Muscle of leg (tissue), 11 donors: ENCODE measurements around the gene CTBP2. TPM values are rescaled to one million over a fixed set of nuclear protein-coding genes. Genes with fewer than 3 reads are reported as not detected.

Experiments used
- DNase-seq: peaks from one replicate; pipeline ENCODE4 v3.0.0; 2013
- H3K27ac ChIP-seq: one replicate; pipeline ENCODE4 v1.5.1; 2013; ENCODE audit warnings: mild to moderate bottlenecking, low read length, control low read depth
- H3K27me3 ChIP-seq: one replicate; pipeline ENCODE4 v1.6.1; 2013; ENCODE audit warnings: low read length; ENCODE audit not compliant: control insufficient read depth, insufficient read depth
- H3K36me3 ChIP-seq: one replicate; pipeline ENCODE4 v1.6.1; 2013; ENCODE audit warnings: low read length; ENCODE audit not compliant: control insufficient read depth, insufficient read depth
- H3K4me1 ChIP-seq: one replicate; pipeline ENCODE4 v1.6.1; 2013; ENCODE audit warnings: low read length; ENCODE audit not compliant: control insufficient read depth, insufficient read depth
- H3K4me3 ChIP-seq: one replicate; pipeline ENCODE4 v1.5.1; 2013; ENCODE audit warnings: low read length, control low read depth
- H3K9me3 ChIP-seq: replicated peaks from 2 replicates; pipeline ENCODE4 v1.6.1; 2013; ENCODE audit warnings: low read depth, low read length; ENCODE audit not compliant: control insufficient read depth
- WGBS: methylation state at CpG from one replicate; pipeline ENCODE4 v1.1.5; 2013; ENCODE audit warnings: missing lambda C conversion rate; ENCODE audit not compliant: insufficient coverage; 5-methylcytosine and 5-hydroxymethylcytosine counted together
- polyA plus RNA-seq, 8 donors: library from polyadenylated mRNA; unstranded; fragments of 120-200 nt; gene quantifications; one replicate each; pipeline versions ENCODE4 v1.2.1 to v1.2.3, GENCODE V29; 2013; ENCODE audit warnings: inconsistent platforms in 1 of 8, low replicate concordance in 1 of 8; ENCODE audit not compliant: insufficient read length in 8 of 8, insufficient read depth in 1 of 8
- total RNA-seq: library from RNA; stranded (reverse); fragments of 120-200 nt; gene quantifications from one replicate; pipeline ENCODE4 v1.2.4, GENCODE V29; 2013

CTBP2 gene
- total and polyA plus RNA-seq, 9 donors, result 32.4 to 50.2 (median 41.0) TPM

GRCh38 chr10:125160856-125161706 is 718 bp upstream of the CTBP2 start:
- Histone ChIP-seq H3K4me1 (peaks cover 19% of the 10 kb centered on the region), H3K4me3 (peak overlapping the region; percentile 69), H3K36me3 (no peaks in the 10 kb centered on the region), H3K27ac (peak overlapping the region; percentile 97), H3K27me3 (peaks cover 2% of the 10 kb centered on the region), H3K9me3 (no peaks in the 10 kb centered on the region)
- WGBS, result under 1% methylated on average over 48 of the region's 76 CpGs
- DNase-seq, result peak; percentile 96

- H3K9me3 ChIP-seq, result no peaks in the 10 kb centered on the region
- H3K27me3 ChIP-seq, result peaks cover 2% of the 10 kb centered on the region
- H3K4me3 ChIP-seq, result peak overlapping the region; percentile 64
- H3K27ac ChIP-seq, result peak overlapping the region; percentile 91
- DNase-seq, result peak; percentile 62
- no peaks in the 10 kb centered on the region for H3K36me3 ChIP-seq
- under 1% methylated on average over 53 of the region's 66 CpGs for WGBS
- peaks cover 31% of the 10 kb centered on the region for H3K4me1 ChIP-seq
Measured at GRCh38 chr10:125159486-125159931, 854 bp downstream of the CTBP2 start.

- H3K4me1 ChIP-seq, result peaks cover 36% of the 10 kb centered on the region
- H3K9me3 ChIP-seq, result no peaks in the 10 kb centered on the region
- peak overlapping the region; percentile 91 for H3K27ac ChIP-seq
- DNase-seq, result peak; percentile 89
- under 1% methylated on average over 58 of the region's 115 CpGs for WGBS
- H3K36me3 ChIP-seq, result no peaks in the 10 kb centered on the region
- peak overlapping the region; percentile 67 for H3K4me3 ChIP-seq
- peaks cover 2% of the 10 kb centered on the region for H3K27me3 ChIP-seq
Measured at GRCh38 chr10:125158601-125159485, 1.5 kb downstream of the CTBP2 start.

GRCh38 chr10:125158275-125158600 is 2.1 kb downstream of the CTBP2 start:
- Histone ChIP-seq H3K4me1 (peaks cover 42% of the 10 kb centered on the region), H3K9me3 (no peaks in the 10 kb centered on the region), H3K27ac (peak overlapping the region; percentile 88), H3K36me3 (no peaks in the 10 kb centered on the region), H3K4me3 (peak overlapping the region; percentile 67), H3K27me3 (peaks cover 2% of the 10 kb centered on the region)
- no CpG with 5 or more reads among the region's 7 CpGs for WGBS
- DNase-seq, result no peak

- Histone ChIP-seq H3K27ac (peak overlapping the region; percentile 88), H3K4me3 (peak overlapping the region; percentile 67), H3K36me3 (no peaks in the 10 kb centered on the region), H3K27me3 (peaks cover under 1% of the 10 kb centered on the region), H3K9me3 (no peaks in the 10 kb centered on the region), H3K4me1 (peaks cover 49% of the 10 kb centered on the region)
- DNase-seq, result no peak
- WGBS, result no CpG with 5 or more reads among the region's 3 CpGs
Measured at GRCh38 chr10:125157505-125157904, 2.9 kb downstream of the CTBP2 start.

- H3K27ac ChIP-seq, result peak overlapping the region; percentile 30
- H3K36me3 ChIP-seq, result no peaks in the 10 kb centered on the region
- H3K9me3 ChIP-seq, result no peaks in the 10 kb centered on the region
- no CpG with 5 or more reads among the region's 13 CpGs for WGBS
- H3K4me1 ChIP-seq, result peaks cover 50% of the 10 kb centered on the region
- H3K4me3 ChIP-seq, result no peak overlapping the region
- no peaks in the 10 kb centered on the region for H3K27me3 ChIP-seq
- DNase-seq, result no peak
Measured at GRCh38 chr10:125156739-125157480, 3.5 kb downstream of the CTBP2 start.

- DNase-seq, result no peak
- no peak overlapping the region for H3K4me3 ChIP-seq
- H3K27ac ChIP-seq, result peak overlapping the region; percentile 4
- peaks cover 52% of the 10 kb centered on the region for H3K4me1 ChIP-seq
- no peaks in the 10 kb centered on the region for H3K27me3 ChIP-seq
- peaks cover 3% of the 10 kb centered on the region for H3K36me3 ChIP-seq
- no CpG with 5 or more reads among the region's 3 CpGs for WGBS
- no peaks in the 10 kb centered on the region for H3K9me3 ChIP-seq
Measured at GRCh38 chr10:125156196-125156595, 4.2 kb downstream of the CTBP2 start.

GRCh38 chr10:125155101-125155500 is 5.3 kb downstream of the CTBP2 start:
- Histone ChIP-seq H3K36me3 (peaks cover 12% of the 10 kb centered on the region), H3K4me3 (no peak overlapping the region), H3K27ac (peak overlapping the region; percentile 49), H3K4me1 (peaks cover 54% of the 10 kb centered on the region), H3K27me3 (no peaks in the 10 kb centered on the region), H3K9me3 (no peaks in the 10 kb centered on the region)
- DNase-seq, result no peak
- 58% methylated on average over 4 of the region's 8 CpGs for WGBS

- whole genome bisulfite sequencing, result no CpG with 5 or more reads among the region's 6 CpGs
- Histone ChIP-seq H3K4me3 (no peak overlapping the region), H3K4me1 (peaks cover 60% of the 10 kb centered on the region), H3K27me3 (no peaks in the 10 kb centered on the region), H3K27ac (peak overlapping the region; percentile 49), H3K36me3 (peaks cover 15% of the 10 kb centered on the region), H3K9me3 (no peaks in the 10 kb centered on the region)
- DNase-seq, result no peak
Measured at GRCh38 chr10:125154529-125154928, 5.8 kb downstream of the CTBP2 start.
